HG02610 (cell line): ENCODE measurements around the gene PDZD4.
"Not testable (repeated sequence)": the region's sequence is repeated elsewhere in the genome, so short reads cannot be mapped to it uniquely, and the experiment has no call there.

Experiments
- ATAC-seq: cut with Tn5 transposase; IDR thresholded peaks from one replicate; pipeline ENCODE4 v1.9.1; 2021; ENCODE audit warnings: mild to moderate bottlenecking, moderate library complexity; ENCODE audit not compliant: unreplicated experiment

PDZD4 gene

DNA sequence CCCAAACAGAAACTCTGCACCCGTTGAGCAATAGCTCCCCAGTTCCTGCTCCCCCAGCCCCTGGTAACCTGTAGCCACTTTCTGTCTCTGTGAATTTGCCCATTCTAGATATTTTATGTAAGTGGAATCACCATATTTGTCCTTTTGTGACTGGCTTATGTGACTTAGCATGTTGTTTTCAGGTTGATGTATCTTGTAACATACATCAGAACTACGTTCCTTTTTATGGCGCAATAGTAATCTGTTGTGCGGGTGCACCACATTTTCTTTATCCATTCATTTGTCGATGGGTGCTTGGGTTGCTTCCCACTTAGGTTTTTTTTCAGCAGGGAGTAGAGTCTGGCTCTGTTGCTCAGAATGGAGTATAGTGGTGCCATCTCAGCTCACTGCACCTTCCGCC is 6.6 kb upstream of the PDZD4 start:
- no peak for ATAC-seq

GRCh38 chrX:153832728-153833127 is 2.4 kb upstream of the PDZD4 start:
- no peak for ATAC-seq

DNA sequence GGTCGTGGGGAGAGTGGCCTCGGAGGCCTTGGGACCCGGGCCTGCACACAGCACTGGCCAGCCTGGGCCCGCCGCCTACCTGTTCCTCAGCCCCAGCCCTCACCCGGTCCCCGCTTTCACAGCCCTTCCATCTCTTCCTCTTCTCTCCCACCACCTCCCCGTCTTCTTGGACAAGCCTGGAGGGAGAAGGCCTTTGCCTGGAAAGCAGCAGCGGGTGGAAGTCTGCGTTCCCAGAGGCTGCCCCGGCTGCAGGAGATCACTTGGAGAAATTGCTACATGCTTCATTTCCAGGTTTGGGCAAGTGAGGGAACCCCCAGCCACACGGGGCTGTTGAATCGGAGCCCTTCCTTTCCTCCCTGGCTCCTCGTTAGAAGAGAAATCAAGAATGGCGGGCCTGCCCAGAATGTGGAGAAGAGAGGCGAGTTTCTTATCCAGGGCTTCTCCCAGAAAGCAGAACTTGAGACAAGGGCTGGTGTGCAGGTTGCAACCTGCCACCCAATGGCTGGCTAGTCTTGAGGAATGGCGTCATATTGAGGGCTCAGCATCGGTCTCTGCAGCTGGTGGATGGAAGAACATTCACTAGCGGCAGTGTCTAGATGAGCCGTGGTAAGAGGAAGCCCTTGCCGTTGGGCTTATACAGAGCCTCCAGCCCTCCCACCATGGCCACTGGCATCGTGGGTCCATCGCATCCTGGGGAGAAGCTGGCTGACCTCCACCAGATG is 1.2 kb upstream of the PDZD4 start:
- ATAC-seq: no peak

DNA sequence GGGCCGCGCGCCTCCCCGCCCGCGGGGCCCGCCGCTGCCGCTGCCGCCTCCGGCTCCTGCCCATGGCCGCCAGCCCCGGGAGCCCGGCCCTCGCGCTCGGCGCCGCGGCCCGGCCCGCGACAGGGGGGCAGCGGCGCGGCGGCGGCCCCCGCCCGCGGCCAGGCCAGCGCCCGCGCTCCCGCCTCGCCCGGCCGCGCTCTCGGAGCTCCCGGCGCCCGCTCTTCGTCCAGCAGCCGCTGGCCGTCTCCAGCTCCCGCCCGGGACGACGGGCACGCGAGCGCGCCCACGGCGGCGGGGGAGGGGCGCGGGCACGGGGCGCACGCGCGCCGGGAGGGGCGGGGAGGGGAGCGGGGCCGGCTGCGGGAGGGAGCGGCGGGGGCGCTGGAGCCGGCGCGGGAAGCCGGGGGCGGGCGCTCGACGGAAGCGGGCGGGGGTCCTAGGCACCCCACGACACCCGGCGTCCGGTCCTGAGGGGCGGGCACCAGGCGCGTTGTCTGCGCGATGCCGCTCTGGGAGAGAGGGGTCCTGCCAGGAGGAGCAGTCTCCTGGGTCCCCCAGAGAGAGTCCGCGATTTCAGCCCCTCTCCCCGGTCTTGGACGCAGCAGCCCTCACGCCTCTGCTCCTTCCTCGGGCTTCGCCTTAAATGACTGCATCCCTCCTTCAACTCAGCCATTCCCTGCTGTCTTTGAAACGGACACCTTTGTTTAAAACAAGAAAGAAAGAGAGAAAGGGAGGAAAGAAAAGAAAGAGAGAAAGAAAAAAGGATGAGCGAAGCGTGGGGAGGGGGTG is 490 bp upstream of the PDZD4 start:
- ATAC-seq: no peak

DNA sequence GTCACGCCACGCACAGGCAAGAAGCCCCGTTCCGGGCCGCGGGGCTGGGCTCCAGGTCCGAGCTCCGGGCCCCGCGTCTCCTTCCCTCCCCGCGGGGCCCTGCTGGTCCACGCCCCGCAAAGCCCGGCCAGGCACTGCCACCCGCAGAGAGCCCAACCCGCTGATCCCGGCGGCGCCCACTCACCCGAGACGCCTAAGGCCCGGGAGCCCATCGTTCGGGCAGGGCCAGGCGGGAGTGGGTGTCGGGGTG is 870 bp downstream of the PDZD4 start:
- no peak for ATAC-seq

DNA sequence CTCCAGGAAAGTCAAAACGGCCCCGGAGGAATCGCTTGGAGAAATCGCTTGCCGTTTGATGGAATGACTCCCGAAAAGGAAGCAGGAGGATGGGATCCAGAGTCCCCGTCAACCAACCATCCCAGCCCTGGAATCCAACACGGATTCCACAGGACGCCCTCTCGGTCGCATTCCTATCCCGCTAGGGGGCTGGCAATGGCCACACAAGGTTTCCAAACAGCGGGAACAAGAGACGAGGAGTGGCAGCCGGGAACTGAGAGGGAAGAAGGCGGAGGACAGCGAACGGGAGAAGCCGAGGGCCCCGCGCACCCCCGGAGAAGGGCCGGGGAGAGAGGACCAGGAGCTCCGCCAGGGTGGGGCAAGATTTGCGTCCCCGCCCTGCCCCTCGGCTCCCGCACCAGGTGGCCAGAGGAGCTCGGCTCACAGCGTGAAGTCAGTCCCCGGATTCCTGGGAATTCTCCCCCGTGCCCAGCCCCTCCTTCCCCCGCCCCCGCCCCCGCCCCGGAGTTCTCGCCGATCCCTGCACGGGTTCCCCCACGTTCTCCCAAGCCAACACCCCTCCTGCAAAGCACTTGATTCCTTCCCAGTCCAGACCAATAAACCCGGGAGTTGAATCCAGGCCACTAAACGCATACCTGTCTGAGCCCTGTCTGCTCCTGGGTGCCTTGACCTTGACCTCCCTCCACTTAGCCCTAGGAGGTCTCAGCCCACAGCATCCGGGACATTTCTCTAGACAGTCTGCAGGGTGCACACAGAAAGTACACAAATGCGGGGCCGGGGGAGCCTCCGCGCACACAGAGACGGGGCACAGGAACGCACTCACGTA is 1.4 kb downstream of the PDZD4 start:
- no peak for ATAC-seq

DNA sequence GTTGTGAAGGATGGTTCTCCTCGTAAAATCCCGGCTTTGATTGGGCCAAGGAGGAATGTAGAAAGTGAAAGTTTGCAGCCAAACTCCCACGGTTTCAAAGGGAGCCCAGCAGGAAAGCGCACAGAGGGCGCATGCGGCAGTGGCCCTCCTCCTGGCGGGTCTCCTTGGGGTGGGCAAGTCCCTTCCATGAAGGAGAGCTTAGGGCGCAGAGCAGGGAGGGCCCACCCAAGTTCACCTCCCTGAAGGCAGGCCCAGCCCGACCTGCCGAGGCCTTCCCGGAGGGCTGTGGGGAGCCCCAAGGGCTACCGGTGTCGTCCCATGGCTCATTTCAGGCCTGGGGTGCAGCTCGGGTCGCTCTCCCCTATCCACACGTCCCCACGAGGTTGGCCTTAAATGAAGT is 2.0 kb downstream of the PDZD4 start:
- no peak for ATAC-seq

GRCh38 chrX:153827903-153828302 is 2.4 kb downstream of the PDZD4 start:
- ATAC-seq: no peak

DNA sequence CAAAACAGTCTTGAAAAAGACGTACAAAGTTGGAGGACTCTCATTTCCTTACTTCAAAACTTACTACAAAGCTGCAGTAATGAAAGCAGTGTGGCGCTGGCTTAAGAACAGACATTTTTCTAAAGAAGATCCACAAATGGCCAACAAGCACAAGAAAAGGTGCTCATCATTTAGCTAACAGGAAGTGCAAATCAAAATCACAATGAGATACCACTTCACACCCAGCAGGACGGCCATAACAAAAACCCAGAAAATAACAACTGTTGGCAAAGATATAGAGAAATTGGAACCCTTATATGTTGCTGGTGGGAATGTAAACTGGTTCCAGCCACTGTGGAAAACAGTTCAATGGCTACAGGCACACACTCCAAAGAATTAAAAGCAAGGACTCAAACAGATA is 3.3 kb downstream of the PDZD4 start:
- ATAC-seq: no peak

GRCh38 chrX:153825042-153825441 is 5.3 kb downstream of the PDZD4 start:
- no peak for ATAC-seq

DNA sequence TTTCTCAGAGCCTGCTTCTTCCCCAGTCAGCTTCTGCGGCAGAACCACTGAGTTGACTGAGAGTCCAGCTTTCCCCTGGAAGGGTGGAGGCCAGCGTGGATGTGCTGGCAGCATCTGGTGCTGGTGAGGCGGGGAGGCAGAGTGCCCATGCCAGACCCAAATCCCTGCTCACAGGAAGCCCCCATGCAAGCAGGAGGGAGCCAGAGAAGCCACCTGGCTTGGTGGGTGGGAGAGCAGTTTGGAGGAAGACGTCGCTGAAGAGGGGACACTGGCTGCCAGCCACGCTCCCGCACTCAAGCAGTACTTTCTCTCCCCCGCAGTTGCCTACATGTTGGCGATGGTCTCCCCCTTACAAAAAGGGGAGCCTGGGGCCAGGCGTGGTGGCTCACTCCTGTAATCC is 6.0 kb downstream of the PDZD4 start:
- no peak for ATAC-seq

DNA sequence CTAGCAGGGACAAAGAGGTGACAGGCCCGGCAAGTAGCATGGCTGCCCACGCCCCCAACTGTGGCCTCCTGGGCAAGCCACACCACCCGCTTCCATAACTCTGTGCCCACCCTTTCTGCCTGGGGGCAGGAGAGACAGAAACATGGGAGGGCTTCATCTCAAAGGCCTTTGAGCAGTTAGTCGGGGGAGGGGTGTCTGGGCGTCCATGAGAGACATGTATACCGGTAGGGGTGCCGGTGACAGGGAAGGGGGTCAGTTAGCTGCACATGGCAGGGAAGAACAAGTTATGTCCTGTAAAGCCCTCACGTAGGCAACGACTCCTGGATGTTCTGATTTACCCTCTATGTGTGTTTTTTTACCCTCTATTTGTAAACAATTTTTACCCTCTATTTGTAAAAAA is 9.3 kb downstream of the PDZD4 start:
- no peak for ATAC-seq

- ATAC-seq: no peak
Measured at GRCh38 chrX:153820601-153821000, 9.7 kb downstream of the PDZD4 start.

DNA sequence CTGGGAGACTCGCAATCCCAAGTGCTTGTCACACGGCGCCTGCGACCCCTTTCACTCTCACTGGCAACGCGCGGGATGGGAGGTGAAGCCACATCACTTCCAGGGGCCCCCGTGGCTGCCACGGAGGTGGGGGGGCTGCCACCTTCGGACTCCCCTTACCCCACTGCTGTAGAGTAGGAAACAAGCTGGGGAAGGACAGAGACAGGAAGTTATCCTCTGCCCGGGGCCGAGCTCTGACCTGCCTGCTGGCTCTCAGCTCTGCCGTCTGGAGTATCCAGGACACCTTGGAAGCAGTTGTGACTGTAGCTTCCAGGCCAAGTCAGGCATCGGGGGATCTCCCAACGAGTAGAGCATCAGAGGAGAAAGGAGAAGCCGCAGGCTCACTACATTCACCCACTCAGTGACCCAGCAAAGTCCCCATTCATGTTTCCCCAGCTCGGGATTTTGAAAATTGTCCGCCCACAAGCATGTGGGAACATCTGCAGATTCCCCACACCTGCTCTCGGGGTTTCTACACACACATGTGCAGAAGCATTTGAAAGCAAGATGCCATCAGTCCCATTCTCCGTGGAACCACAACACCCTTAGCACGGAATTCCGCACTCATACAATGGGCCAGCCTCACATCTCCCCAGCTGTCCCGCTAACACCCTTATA is 10.8 kb downstream of the PDZD4 start:
- no peak for ATAC-seq

- no peak for ATAC-seq
Measured at GRCh38 chrX:153818571-153819383, 11.6 kb downstream of the PDZD4 start.

GRCh38 chrX:153818064-153818463 is 12.3 kb downstream of the PDZD4 start:
- not testable (repeated sequence) for ATAC-seq

DNA sequence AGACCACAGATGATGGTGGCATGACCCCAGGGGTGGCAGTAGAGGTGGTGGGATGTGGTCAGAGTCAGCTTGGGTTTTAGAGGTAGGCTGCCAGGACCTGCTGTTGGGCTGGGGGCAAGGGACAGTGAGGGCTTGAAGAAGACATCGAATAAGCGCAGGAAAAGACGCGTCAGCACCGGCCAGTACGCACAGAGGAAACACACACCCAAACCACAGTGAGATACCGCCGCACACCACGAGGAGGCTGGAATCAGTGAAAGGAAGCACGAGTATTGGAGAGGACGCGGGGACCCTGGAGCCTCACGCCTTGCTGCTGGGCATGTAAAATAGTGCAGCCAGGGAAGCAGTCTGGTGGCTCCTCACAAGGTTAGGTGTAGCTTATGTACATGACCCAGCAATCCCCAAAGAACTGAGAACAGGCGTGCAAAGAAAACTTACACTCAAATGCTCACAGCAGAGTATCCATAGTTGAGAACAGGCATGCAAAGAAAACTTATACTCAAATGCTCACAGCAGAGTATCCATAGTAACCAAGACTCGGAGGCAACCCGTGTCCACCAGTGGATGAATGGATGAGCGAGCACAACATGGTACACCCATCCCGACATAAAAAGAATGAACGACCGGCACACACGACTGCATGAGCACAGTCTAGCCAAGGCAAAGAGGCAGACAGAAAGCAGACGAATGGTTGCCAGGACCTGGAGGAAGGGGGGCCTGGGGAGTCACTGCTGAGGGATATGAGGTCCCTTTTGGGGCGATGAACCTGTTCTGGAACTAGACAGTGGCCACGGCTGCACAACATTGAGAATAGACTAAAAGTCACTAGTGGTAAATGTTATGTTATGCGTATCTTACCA is 13.3 kb downstream of the PDZD4 start:
- no peak for ATAC-seq

DNA sequence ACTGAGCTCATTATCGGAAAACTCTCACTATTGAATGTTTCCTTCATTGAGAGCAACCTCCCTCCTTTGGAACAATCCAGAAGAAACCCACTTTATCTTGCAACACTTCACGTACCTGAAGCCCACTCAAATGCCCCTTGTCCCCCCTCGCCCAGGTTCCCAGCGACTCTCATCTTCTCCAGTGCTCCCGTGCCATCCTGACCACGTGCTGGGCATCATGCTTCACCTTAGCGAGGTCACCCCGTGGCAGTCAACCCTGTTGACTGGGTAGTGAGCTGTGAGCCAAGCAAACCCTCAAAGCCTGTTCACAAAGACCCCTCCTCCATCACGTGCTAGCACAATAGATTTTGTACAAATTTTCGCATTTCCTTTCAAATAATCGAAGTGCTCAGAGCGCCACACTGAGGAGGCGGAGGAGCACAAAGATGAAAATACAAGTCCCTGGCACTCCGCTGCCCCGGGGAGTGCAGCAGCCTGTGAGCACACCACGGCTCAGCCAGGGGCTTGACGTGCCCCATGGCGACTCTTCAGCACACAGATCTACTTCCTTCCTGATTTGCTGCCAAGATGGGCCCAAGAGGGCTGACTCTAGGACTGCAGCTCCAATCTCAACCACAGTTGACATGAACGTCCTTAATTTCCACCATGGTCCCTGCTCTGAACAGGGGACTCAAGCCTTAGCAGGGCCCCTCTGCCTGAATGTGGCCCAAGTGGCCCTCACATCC is 15.6 kb downstream of the PDZD4 start:
- no peak for ATAC-seq

- ATAC-seq: no peak
Measured at GRCh38 chrX:153813161-153813560, 17.2 kb downstream of the PDZD4 start.
